Measurements from ENCODE around the gene ETV1. TPM values are rescaled to one million over a fixed set of nuclear protein-coding genes. Genes with fewer than 3 reads are reported as not detected.

The ETV1 gene
- total and polyA plus RNA-seq, 9 of the 15 experiments (the other 6 are each of a cell fraction or from before 2014, with no cell fraction given) = 7.2 to 27.4 (median 14.0) TPM

DNA sequence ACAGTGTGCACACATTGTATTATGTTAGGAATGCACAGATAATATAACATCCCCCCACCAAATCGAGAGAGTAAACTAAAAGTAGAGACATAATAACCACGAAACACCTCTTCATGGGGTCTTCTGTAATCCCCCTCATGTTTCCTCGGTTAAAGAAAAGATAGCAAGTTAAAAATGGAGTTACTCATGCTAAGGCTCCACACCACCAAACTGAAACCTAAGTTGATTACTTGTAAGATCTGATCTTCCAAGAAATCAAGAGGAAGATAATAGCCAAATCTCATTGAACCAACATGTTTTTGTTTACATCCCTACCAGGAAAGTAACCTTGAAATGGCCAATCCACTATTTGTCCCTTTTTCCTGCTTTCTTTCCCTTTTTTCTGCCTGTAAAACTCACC lies 11.7 kb upstream of the ETV1 start (continued):
- TF ChIP-seq, protein P1, sequence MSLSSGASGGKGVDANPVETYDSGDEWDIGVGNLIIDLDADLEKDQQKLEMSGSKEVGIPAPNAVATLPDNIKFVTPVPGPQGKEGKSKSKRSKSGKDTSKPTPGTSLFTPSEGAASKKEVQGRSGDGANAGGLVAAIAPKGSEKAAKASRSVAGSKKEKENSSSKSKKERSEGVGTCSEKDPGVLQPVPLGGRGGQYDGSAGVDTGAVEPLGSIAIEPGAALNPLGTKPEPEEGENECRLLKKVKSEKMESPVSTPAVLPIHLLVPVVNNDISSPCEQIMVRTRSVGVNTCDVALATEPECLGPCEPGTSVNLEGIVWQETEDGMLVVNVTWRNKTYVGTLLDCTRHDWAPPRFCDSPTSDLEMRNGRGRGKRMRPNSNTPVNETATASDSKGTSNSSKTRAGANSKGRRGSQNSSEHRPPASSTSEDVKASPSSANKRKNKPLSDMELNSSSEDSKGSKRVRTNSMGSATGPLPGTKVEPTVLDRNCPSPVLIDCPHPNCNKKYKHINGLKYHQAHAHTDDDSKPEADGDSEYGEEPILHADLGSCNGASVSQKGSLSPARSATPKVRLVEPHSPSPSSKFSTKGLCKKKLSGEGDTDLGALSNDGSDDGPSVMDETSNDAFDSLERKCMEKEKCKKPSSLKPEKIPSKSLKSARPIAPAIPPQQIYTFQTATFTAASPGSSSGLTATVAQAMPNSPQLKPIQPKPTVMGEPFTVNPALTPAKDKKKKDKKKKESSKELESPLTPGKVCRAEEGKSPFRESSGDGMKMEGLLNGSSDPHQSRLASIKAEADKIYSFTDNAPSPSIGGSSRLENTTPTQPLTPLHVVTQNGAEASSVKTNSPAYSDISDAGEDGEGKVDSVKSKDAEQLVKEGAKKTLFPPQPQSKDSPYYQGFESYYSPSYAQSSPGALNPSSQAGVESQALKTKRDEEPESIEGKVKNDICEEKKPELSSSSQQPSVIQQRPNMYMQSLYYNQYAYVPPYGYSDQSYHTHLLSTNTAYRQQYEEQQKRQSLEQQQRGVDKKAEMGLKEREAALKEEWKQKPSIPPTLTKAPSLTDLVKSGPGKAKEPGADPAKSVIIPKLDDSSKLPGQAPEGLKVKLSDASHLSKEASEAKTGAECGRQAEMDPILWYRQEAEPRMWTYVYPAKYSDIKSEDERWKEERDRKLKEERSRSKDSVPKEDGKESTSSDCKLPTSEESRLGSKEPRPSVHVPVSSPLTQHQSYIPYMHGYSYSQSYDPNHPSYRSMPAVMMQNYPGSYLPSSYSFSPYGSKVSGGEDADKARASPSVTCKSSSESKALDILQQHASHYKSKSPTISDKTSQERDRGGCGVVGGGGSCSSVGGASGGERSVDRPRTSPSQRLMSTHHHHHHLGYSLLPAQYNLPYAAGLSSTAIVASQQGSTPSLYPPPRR (CRISPR knock-in tag; IDR thresholded peaks at IDR 0.05; ENCODE audit: borderline replicate concordance) = no peak
- TF ChIP-seq NR2C1 (IDR thresholded peaks at IDR 0.05) = no peak
- TF ChIP-seq NR2C1 (tag; IDR thresholded peaks at IDR 0.05) = peak; percentile 85
- TF ChIP-seq, protein P2, sequence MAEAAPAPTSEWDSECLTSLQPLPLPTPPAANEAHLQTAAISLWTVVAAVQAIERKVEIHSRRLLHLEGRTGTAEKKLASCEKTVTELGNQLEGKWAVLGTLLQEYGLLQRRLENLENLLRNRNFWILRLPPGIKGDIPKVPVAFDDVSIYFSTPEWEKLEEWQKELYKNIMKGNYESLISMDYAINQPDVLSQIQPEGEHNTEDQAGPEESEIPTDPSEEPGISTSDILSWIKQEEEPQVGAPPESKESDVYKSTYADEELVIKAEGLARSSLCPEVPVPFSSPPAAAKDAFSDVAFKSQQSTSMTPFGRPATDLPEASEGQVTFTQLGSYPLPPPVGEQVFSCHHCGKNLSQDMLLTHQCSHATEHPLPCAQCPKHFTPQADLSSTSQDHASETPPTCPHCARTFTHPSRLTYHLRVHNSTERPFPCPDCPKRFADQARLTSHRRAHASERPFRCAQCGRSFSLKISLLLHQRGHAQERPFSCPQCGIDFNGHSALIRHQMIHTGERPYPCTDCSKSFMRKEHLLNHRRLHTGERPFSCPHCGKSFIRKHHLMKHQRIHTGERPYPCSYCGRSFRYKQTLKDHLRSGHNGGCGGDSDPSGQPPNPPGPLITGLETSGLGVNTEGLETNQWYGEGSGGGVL (CRISPR knock-in tag; IDR thresholded peaks at IDR 0.05) = peak; percentile 81
- TF ChIP-seq ZNF551 (CRISPR knock-in tag; IDR thresholded peaks at IDR 0.05) = 0 out of 2 replicates have a peak, but pooled peaks have one; percentile 39
- TF ChIP-seq E2F3 (CRISPR knock-in tag; IDR thresholded peaks at IDR 0.05) = peak; percentile 72; the same call in 1 of the 2 replicates
- TF ChIP-seq E2F6 (IDR thresholded peaks at IDR 0.05; ENCODE audit: borderline replicate concordance in 1 of 2, extremely low read depth in 1 of 2, insufficient read depth in 1 of 2, insufficient read length in 1 of 2, low read depth in 1 of 2, low read length in 1 of 2, poor library complexity in 1 of 2, severe bottlenecking in 1 of 2) = no peak
- TF ChIP-seq GTF2A2 (tag; IDR thresholded peaks at IDR 0.05) = peak; percentile 93
- TF ChIP-seq HSF4 (CRISPR knock-in tag; IDR thresholded peaks at IDR 0.05; ENCODE audit: borderline replicate concordance) = peak; percentile 88; the same call in 1 of the 2 replicates
- peak; percentile 97 for TF ChIP-seq DMBX1 (CRISPR knock-in tag; IDR thresholded peaks at IDR 0.05; ENCODE audit: borderline replicate concordance)
- TF ChIP-seq CXXC5 (CRISPR knock-in tag; IDR thresholded peaks at IDR 0.05) = peak; percentile 81
- TF ChIP-seq ZNF76 (CRISPR knock-in tag; IDR thresholded peaks at IDR 0.05; ENCODE audit: borderline replicate concordance) = peak; percentile 93
- TF ChIP-seq MAFG (tag; conservative IDR thresholded peaks at IDR 0.05) = 0 out of 2 replicates have a peak, but pooled peaks have one; percentile 24
- TF ChIP-seq, protein P3, sequence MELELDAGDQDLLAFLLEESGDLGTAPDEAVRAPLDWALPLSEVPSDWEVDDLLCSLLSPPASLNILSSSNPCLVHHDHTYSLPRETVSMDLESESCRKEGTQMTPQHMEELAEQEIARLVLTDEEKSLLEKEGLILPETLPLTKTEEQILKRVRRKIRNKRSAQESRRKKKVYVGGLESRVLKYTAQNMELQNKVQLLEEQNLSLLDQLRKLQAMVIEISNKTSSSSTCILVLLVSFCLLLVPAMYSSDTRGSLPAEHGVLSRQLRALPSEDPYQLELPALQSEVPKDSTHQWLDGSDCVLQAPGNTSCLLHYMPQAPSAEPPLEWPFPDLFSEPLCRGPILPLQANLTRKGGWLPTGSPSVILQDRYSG (tag; conservative IDR thresholded peaks at IDR 0.05; ENCODE audit: low read depth) = peak; percentile 96
- TF ChIP-seq, protein P4, sequence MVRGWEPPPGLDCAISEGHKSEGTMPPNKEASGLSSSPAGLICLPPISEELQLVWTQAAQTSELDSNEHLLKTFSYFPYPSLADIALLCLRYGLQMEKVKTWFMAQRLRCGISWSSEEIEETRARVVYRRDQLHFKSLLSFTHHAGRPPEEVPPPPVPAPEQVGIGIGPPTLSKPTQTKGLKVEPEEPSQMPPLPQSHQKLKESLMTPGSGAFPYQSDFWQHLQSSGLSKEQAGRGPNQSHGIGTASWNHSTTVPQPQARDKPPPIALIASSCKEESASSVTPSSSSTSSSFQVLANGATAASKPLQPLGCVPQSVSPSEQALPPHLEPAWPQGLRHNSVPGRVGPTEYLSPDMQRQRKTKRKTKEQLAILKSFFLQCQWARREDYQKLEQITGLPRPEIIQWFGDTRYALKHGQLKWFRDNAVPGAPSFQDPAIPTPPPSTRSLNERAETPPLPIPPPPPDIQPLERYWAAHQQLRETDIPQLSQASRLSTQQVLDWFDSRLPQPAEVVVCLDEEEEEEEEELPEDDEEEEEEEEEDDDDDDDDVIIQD (CRISPR knock-in tag; IDR thresholded peaks at IDR 0.05) = peak; percentile 61; the same call in 1 of the 2 replicates
- peak; percentile 41; the same call in 1 of the 2 replicates for TF ChIP-seq HEY1 (CRISPR knock-in tag; IDR thresholded peaks at IDR 0.05; ENCODE audit: borderline replicate concordance)
- TF ChIP-seq ZNF583 (CRISPR knock-in tag; IDR thresholded peaks at IDR 0.05) = peak; percentile 91
